Spleen (tissue), 7 donors: ENCODE results near the gene KRTDAP.

Experiments used
- CTCF ChIP-seq, 11 experiments: fragments of 200-600 bp in 7 of 11; fragments of 450-650 bp in 4 of 11; sonication (generic) in 4 of 11; IDR thresholded peaks in 8 of 11; conservative IDR thresholded peaks in 3 of 11; 1 replicate in 7 of 11; 2 replicates in 4 of 11; pipeline versions ENCODE4 v1.4.0 to v1.8.0; 2016 to 2021; ENCODE audit warnings: antibody characterized with exemption in 11 of 11, inconsistent platforms in 4 of 11, mild to moderate bottlenecking in 1 of 11
- POLR2AphosphoS5 ChIP-seq, 3 donors: sonication (generic); formaldehyde crosslinking; IDR thresholded peaks; one replicate each; pipeline ENCODE4 v1.5.1; 2017; ENCODE audit warnings: antibody characterized with exemption in 3 of 3
- donor health status: DM: no; HTN: no; CAD: no; lungs with moderate emphysema.
- donor health status: DM: no; HTN: no; CAD: no.
- donor health status: DM: no; HTN: no; CAD: no.

DNA sequence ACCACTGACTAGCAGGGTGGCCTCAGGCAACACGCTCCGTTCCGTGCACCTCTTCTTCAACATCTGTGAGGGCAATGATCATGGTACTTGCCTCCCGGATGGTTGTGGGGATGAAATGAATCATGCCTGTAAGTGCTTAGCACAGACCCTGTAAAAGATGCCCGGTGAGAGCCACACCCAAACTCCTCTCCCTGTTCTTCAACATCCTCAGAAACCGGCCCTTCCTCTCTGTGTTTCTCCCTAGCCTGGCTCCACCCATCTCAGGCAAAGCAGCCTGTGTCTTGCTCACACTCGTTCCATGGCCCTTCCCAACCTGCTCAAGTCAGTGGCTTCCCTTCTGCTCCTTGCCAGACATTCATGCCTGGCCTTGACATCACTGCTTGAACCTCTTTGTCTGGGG is 29.0 kb upstream of the KRTDAP start:
- no peak for TF ChIP-seq CTCF (IDR thresholded peaks at IDR 0.05 in 8 of 11, conservative IDR thresholded peaks at IDR 0.05 in 3 of 11)
- no peak for TF ChIP-seq POLR2AphosphoS5 (IDR thresholded peaks at IDR 0.05)
